NCI-H1694 treated with DMSO at 0.1 percent for 48 hours (cell line): ENCODE data around the gene FBLN2.

ENCODE experiments used
- DNase-seq: peaks from one replicate; lab custom pipeline; 2025; lab: John Stamatoyannopoulos, UW

The FBLN2 gene

GRCh38 chr3:13624021-13624420 lies 75.1 kb downstream of the FBLN2 start:
- no peak for DNase-seq

GRCh38 chr3:13624671-13625125 lies 75.8 kb downstream of the FBLN2 start:
- DNase-seq, result no peak

DNA sequence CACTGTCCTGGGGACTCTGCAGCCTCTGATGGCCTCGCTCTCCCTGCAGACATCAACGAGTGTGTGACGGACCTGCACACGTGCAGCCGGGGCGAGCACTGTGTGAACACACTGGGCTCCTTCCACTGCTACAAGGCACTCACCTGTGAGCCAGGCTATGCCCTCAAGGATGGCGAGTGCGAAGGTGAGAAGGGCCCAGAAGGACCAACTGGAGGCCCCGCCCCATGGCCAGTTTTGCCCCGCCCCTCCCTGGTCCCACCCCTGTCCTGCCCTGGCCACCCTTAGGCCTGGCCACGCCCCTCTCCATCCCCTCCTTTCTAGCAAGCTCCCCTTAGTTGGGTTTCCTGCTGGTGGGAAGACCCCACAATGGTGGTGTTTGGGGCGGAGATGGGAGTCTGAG lies 77.5 kb downstream of the FBLN2 start:
- DNase-seq, result no peak

DNA sequence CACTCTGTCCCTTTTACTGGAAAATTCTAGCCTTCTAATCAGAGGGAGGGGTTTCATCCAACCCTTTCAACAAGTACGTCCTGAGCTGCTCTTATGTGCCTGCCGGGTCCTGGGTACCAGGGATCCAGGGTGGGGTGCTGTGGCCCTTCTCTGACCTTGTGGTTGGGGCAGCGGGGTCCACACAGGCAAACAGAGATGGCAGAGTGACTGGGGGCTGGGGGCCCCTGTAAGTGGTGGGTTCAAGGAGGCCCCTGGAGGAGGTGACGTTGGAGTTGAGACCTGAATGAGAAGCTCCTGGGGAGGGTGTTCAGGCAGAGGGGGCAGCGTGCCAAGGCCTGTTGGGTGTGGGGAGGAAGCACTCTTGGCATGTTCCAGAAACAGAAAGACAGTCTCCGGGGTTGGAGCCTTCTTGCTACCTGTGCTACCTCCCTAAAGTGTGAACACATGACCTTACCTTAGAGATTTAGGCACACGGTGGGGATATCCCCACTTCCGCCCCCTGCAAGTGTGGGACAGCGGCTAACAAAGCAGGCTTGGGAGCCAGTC lies 78.1 kb downstream of the FBLN2 start:
- no peak for DNase-seq

DNA sequence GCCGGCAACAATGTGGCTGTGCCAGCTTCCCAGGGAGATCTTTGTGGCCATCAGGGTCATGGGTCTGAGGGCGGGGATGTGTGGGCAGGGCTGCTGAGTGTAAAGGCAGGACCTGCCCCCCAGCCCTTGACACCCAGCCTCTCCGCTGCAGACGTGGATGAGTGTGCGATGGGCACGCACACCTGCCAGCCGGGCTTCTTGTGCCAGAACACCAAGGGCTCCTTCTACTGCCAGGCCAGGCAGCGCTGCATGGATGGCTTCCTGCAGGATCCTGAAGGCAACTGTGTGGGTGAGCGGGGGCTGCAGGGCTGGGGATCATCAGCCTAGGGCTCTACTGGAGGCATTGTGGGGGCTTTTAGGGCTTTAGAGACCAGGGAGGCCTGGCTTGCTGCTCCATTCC lies 78.8 kb downstream of the FBLN2 start:
- no peak for DNase-seq

GRCh38 chr3:13628432-13628831 lies 79.5 kb downstream of the FBLN2 start:
- DNase-seq, result no peak

GRCh38 chr3:13628841-13629551 lies 80.1 kb downstream of the FBLN2 start:
- no peak for DNase-seq

GRCh38 chr3:13629644-13630043 lies 80.7 kb downstream of the FBLN2 start:
- no peak for DNase-seq

DNA sequence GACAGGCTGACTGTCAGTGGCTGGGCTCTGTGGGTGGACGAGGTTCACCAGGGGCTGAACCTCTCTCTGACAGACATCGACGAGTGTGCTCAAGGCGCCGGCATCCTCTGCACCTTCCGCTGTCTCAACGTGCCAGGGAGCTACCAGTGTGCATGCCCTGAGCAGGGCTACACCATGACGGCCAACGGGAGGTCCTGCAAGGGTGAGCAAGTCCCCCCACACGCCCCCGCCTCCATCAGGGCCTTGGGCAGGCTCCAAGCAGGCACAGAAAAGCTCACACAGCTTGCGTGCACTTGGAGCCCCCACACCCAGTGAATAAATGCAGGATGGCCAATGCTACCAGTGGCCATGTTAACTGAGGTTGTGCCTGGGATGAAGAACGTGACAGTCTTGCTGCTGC lies 82.3 kb downstream of the FBLN2 start:
- DNase-seq, result no peak

GRCh38 chr3:13633176-13633575 lies 84.3 kb downstream of the FBLN2 start:
- DNase-seq, result no peak

- DNase-seq, result no peak
Measured at GRCh38 chr3:13634151-13634550, 85.2 kb downstream of the FBLN2 start.

- no peak for DNase-seq
Measured at GRCh38 chr3:13634615-13635014, 85.7 kb downstream of the FBLN2 start.

DNA sequence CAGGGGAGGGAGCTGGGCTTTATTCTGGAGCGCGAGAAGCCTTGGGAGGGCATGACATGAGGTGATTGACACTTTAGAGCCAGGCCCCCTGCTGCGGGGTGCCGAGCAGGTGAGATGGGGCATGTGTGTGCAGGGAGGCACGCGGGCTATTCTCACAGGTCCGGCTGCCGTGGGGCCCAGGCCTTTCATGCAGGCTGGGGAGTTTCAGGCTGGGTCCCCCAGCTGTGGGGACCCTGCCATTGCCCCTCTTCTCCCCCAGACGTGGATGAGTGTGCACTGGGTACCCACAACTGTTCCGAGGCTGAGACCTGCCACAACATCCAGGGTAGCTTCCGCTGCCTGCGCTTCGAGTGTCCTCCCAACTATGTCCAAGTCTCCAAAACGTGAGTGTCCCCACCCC lies 87.3 kb downstream of the FBLN2 start:
- no peak for DNase-seq

GRCh38 chr3:13636874-13637273 lies 87.9 kb downstream of the FBLN2 start:
- no peak for DNase-seq

DNA sequence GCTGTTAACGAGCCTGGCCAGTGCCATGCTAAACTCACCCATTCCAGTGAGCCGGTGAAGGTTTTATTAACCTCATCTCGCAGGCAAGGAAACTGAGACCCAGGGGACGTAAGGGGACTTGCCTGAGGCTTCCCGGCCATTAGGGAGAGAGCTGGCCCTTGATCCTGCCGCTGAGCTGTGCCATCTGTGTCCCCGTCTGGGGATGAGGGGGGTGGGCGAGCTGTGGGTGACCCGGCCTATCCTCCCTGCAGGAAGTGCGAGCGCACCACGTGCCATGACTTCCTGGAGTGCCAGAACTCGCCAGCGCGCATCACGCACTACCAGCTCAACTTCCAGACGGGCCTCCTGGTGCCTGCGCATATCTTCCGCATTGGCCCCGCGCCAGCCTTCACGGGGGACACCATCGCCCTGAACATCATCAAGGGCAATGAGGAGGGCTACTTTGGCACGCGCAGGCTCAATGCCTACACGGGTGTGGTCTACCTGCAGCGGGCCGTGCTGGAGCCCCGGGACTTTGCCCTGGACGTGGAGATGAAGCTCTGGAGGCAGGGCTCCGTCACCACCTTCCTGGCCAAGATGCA lies 88.5 kb downstream of the FBLN2 start:
- DNase-seq, result no peak

- no peak for DNase-seq
Measured at GRCh38 chr3:13637953-13638352, 89.0 kb downstream of the FBLN2 start.

DNA sequence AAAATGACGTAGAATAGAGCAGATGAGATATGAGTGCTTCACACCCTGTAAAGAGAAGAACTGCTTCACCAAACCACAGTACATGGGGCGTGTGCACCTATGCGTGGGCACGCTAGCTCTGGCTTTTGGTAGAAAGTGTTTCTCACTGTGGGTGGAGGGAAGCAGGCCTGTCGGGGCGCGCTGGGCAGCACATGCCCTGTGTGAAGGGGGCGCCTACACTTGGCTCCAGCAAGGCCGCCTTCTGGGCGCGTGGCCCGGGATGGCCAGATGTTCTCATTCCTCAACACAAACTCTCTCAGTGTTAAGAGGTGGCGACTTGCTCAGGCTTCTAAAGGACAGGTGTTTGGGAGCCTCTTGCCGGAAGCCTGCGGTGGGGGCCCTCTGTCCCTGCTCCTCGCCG lies 90.0 kb downstream of the FBLN2 start:
- no peak for DNase-seq

- no peak for DNase-seq
Measured at GRCh38 chr3:13642597-13642996, 93.7 kb downstream of the FBLN2 start.

DNA sequence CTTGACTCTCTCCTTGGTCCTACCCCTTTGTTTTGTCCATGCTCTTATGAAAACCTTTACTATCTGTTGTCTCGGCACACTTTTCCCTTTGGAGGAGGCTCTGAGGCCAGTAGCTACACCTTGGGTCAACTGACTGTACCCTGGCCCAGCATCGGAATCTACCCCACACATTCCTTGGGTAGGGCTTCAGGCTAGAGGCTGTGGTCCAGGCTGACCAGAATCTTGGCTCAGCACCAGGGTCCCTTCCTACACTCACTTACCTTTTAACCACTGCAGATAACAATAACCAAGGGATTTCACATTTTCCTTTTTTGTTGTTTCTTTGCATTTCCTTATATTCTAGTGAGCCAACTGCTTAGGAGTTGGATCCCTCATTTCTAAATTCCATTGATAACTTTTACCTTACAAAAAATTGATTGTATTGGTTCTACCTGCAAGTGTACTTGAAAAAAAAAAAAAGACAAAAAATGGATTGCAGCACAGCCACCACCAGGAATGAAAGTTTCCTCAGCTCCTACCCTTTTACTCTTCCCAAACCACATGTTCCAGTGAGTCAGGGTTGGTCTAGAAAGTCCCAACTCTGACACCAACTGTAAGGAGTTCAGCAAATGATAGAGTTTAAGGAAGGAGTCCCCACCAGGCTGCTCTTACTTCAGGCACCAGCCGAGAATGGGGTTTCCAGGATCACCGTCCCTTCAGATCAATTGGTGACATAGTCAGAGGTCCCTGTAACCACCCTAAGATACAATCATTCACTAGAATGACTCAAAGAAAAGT lies 95.6 kb downstream of the FBLN2 start:
- DNase-seq, result no peak

DNA sequence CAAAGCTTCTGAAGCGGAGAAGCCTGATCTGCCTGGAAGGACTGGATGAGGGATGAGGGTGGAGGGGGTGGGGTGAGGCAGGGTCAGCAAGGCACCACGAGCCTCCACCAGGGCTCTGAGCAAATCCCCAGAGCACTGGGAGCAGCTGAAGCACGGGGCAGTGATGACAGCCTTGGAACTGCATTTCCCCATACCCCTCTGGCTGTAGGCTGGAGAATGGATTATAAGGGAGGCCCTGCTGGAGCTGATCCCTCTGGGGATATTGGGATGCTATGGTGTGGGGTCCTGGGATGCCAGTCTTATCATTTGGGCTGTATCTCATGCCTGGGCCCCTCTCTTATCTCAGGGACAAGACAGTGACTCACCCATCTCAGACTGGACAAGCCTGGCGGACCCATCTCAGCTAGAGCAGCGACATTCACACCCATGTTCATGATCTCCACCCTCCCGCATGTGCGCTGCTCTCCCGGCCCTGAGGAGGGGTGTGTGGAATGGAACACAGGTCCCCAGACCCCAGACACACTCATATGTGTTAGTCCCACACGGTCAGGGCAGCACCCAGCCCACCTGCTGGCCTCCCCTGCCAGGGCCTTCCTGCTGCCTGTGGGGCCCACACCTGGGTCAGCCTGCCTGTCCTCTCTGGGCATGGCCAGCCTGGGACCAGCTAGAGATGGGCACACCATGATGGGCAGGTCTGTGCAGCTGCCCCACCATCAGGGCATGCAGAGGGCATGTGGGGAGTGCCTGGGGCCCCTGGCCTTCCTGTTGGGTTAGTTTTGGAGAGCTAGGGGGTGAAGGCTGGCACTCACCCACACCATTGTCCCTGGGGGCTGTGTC lies 97.1 kb downstream of the FBLN2 start:
- no peak for DNase-seq

DNA sequence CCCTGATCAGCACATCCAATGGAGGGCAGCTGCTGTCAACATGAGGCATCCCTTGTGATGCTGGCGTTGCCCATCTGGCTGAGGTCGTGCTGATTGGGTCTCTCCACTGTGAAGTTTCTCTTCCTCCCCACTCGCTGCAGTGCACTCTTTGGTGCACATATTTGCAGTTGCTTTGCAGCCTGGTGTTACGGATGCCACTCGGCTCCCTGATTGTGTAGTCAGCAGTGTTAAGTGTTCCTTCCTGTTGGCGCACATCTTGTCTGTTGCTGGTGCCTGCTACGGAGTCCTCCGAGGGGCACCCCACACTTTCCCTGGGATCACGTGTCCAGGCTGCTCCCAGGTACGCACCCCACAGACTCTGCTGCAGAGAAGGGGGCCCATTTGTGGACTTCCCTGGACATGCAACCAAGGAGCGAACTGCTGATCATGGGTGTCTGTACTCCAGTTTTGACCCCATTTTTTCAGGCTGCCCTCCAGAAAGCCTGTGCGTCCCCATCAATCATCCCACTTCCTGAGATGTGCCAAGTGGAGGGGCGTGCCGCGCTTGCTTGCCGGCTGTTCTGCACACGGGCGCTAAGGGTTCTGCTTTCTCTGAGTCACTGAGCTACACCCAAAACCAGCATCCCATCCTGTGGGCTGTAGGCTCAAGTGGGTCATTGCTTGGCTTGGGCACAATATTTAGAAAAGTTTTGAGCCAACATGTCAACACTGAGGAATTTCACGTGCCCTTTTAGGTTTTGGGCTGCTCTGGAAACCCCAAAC lies 98.6 kb downstream of the FBLN2 start:
- no peak for DNase-seq
